OCI-LY7 (cell line): ENCODE measurements around the gene PPP3CA.

Experiments used
- EZH2phosphoT487 ChIP-seq: fragments of 200-600 bp; sonication (generic); IDR thresholded peaks from 2 replicates; pipeline ENCODE4 v1.6.1; 2018; ENCODE audit warnings: low read depth, borderline replicate concordance, mild to moderate bottlenecking, mixed run types, antibody characterized with exemption, low read length, moderate library complexity, mixed read lengths
- TF ChIP-seq, protein P1 (sequence below): fragments of 200-600 bp; sonication (generic); conservative IDR thresholded peaks from 2 replicates; pipeline ENCODE4 v1.5.1; 2014; ENCODE audit warnings: mild to moderate bottlenecking, antibody characterized with exemption, low read length, moderate library complexity, mixed read lengths

DNA sequence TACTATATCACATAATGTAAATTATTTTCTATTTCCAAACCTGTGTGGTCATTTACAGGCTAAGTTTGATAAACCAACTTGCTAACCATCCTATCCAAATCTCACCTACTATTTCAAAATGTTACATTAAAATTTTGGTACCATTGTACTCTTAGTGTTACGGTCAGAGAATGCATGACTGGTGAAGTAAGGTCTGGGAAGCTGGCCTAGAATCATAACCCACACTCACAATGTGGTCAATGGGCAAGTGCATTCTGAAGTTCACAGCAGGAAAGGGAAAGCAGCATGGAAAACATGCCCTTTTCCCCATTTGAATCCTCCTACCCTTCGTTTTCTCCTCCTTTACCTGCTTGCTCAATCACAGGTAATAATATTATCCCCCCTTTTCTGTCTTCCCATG lies 54.4 kb downstream of the PPP3CA start:
- TF ChIP-seq, protein P1, sequence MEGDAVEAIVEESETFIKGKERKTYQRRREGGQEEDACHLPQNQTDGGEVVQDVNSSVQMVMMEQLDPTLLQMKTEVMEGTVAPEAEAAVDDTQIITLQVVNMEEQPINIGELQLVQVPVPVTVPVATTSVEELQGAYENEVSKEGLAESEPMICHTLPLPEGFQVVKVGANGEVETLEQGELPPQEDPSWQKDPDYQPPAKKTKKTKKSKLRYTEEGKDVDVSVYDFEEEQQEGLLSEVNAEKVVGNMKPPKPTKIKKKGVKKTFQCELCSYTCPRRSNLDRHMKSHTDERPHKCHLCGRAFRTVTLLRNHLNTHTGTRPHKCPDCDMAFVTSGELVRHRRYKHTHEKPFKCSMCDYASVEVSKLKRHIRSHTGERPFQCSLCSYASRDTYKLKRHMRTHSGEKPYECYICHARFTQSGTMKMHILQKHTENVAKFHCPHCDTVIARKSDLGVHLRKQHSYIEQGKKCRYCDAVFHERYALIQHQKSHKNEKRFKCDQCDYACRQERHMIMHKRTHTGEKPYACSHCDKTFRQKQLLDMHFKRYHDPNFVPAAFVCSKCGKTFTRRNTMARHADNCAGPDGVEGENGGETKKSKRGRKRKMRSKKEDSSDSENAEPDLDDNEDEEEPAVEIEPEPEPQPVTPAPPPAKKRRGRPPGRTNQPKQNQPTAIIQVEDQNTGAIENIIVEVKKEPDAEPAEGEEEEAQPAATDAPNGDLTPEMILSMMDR, result no peak
- TF ChIP-seq EZH2phosphoT487, result no peak
